NT2/D1 (cell line): Measurements from ENCODE around the gene RCAN1.

Experiments used
- SUZ12 ChIP-seq: IDR thresholded peaks from 2 replicates; pipeline ENCODE4 v1.6.1; 2011; ENCODE audit not compliant: insufficient read length, insufficient read depth; ENCODE audit errors: extremely low read depth
- YY1 ChIP-seq: IDR thresholded peaks from 2 replicates; pipeline ENCODE4 v1.6.1; 2011; ENCODE audit not compliant: insufficient read length, insufficient read depth
- ZNF274 ChIP-seq: IDR thresholded peaks from 2 replicates; pipeline ENCODE4 v1.6.1; 2011; ENCODE audit warnings: mild to moderate bottlenecking, low read depth, low read length

DNA sequence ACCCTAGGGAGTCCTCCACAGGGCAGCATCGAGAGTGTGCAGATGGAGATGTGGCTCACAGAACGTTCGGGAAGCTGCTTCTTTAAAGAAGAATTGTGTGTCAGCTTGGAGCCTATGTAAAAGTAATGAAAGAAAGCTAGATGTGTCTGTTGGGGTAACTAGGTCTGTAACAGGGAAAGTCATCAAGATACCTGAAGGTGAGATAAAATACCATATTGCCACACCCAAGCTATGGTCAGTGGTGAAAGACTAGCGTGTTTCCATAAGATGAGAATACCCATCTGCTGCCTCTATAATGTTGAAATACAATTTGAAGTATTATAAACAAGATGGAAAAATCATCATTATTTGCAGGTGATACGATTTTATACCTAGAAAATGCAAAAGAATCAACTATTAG is 17.5 kb downstream of the RCAN1 start:
- TF ChIP-seq YY1 (no peak), SUZ12 (no peak), ZNF274 (no peak)
